Adipocyte (in vitro differentiated cells): ENCODE data around the gene VPS45.
A peak's percentile ranks its signal among the peaks of the same experiment; 100 is the strongest.
"Not testable (repeated sequence)": the region's sequence is repeated elsewhere in the genome, so short reads cannot be mapped to it uniquely, and the experiment has no call there.

Experiments
- DNase-seq: peaks from one replicate; pipeline ENCODE4 v3.0.0-alpha.2; 2015; ENCODE audit warnings: low read depth
- H3K27me3 ChIP-seq: replicated peaks from 2 replicates; pipeline ENCODE4 v1.7.0; 2013; ENCODE audit warnings: mild to moderate bottlenecking, low read length, moderate library complexity; ENCODE audit not compliant: control insufficient read depth, insufficient read depth
- H3K36me3 ChIP-seq: 2 replicates; pipeline ENCODE4 v1.7.0; 2013; ENCODE audit warnings: low read length, mild to moderate bottlenecking, moderate library complexity; ENCODE audit not compliant: control insufficient read depth, insufficient read depth, severe bottlenecking
- H3K4me1 ChIP-seq: 2 replicates; pipeline ENCODE4 v1.7.0; 2013; ENCODE audit warnings: mild to moderate bottlenecking, low read length, moderate library complexity; ENCODE audit not compliant: control insufficient read depth, insufficient read depth
- H3K4me3 ChIP-seq: 2 replicates; pipeline ENCODE4 v1.7.0; 2013; ENCODE audit warnings: mild to moderate bottlenecking, low read length, moderate library complexity
- H3K9ac ChIP-seq: 2 replicates; pipeline ENCODE4 v1.7.0; 2013; ENCODE audit warnings: mild to moderate bottlenecking, low read length, moderate library complexity
- H3K9me3 ChIP-seq: 2 replicates; pipeline ENCODE4 v1.7.0; 2013; ENCODE audit warnings: mild to moderate bottlenecking, low read length, moderate library complexity; ENCODE audit not compliant: control insufficient read depth

The VPS45 gene

GRCh38 chr1:150053926-150054325, 13.7 kb upstream of the VPS45 start:
- Histone ChIP-seq H3K27me3 (no peaks in the 10 kb centered on the region), H3K9me3 (no peaks in the 10 kb centered on the region), H3K4me3 (no peak overlapping the region), H3K4me1 (no peaks in the 10 kb centered on the region), H3K36me3 (no peaks in the 10 kb centered on the region), H3K9ac (no peak overlapping the region)
- DNase-seq = no peak

GRCh38 chr1:150055507-150055906, 12.1 kb upstream of the VPS45 start:
- H3K9me3 ChIP-seq, H3K9ac ChIP-seq, H3K27me3 ChIP-seq, H3K36me3 ChIP-seq, H3K4me1 ChIP-seq, DNase-seq, H3K4me3 ChIP-seq: not testable (repeated sequence)

GRCh38 chr1:150056407-150056806, 11.2 kb upstream of the VPS45 start:
- Histone ChIP-seq H3K27me3 (no peaks in the 10 kb centered on the region), H3K9ac (no peak overlapping the region), H3K36me3 (no peaks in the 10 kb centered on the region), H3K4me1 (peaks cover 5% of the 10 kb centered on the region), H3K4me3 (no peak overlapping the region), H3K9me3 (no peaks in the 10 kb centered on the region)
- no peak for DNase-seq

- no peak for DNase-seq
- Histone ChIP-seq H3K36me3 (no peaks in the 10 kb centered on the region), H3K27me3 (no peaks in the 10 kb centered on the region), H3K9me3 (no peaks in the 10 kb centered on the region), H3K4me3 (no peak overlapping the region), H3K4me1 (peaks cover 16% of the 10 kb centered on the region), H3K9ac (no peak overlapping the region)
Observed at GRCh38 chr1:150060260-150060659, 7.3 kb upstream of the VPS45 start.

GRCh38 chr1:150061632-150062101, 5.9 kb upstream of the VPS45 start:
- no peaks in the 10 kb centered on the region for H3K27me3 ChIP-seq
- no peak overlapping the region for H3K4me3 ChIP-seq
- H3K9me3 ChIP-seq = no peaks in the 10 kb centered on the region
- DNase-seq = peak; percentile 62
- H3K4me1 ChIP-seq = peaks cover 28% of the 10 kb centered on the region
- H3K9ac ChIP-seq = no peak overlapping the region
- no peaks in the 10 kb centered on the region for H3K36me3 ChIP-seq

- DNase-seq = no peak
- Histone ChIP-seq H3K9ac (no peak overlapping the region), H3K9me3 (no peaks in the 10 kb centered on the region), H3K36me3 (no peaks in the 10 kb centered on the region), H3K27me3 (no peaks in the 10 kb centered on the region), H3K4me3 (no peak overlapping the region), H3K4me1 (peaks cover 28% of the 10 kb centered on the region)
Observed at GRCh38 chr1:150062113-150062512, 5.5 kb upstream of the VPS45 start.

GRCh38 chr1:150065184-150065871, 2.2 kb upstream of the VPS45 start:
- H3K27me3 ChIP-seq = no peaks in the 10 kb centered on the region
- DNase-seq = peak; percentile 68
- H3K9me3 ChIP-seq = no peaks in the 10 kb centered on the region
- peaks cover 5% of the 10 kb centered on the region for H3K36me3 ChIP-seq
- peaks cover 37% of the 10 kb centered on the region for H3K4me1 ChIP-seq
- peak overlapping the region; percentile 95 for H3K9ac ChIP-seq
- peak overlapping the region; percentile 95 for H3K4me3 ChIP-seq

GRCh38 chr1:150066328-150066727, 1.2 kb upstream of the VPS45 start:
- Histone ChIP-seq H3K9ac (peak overlapping the region; percentile 95), H3K9me3 (no peaks in the 10 kb centered on the region), H3K4me1 (peaks cover 33% of the 10 kb centered on the region), H3K4me3 (peak overlapping the region; percentile 95), H3K27me3 (no peaks in the 10 kb centered on the region), H3K36me3 (peaks cover 5% of the 10 kb centered on the region)
- DNase-seq = peak; percentile 17

- Histone ChIP-seq H3K36me3 (peaks cover 6% of the 10 kb centered on the region), H3K27me3 (no peaks in the 10 kb centered on the region), H3K9me3 (no peaks in the 10 kb centered on the region), H3K4me1 (peaks cover 28% of the 10 kb centered on the region), H3K9ac (peak overlapping the region; percentile 95), H3K4me3 (peak overlapping the region; percentile 95)
- peak; percentile 70 for DNase-seq
Observed at GRCh38 chr1:150066838-150067183, 765 bp upstream of the VPS45 start.

GRCh38 chr1:150068109-150068435, 496 bp downstream of the VPS45 start:
- Histone ChIP-seq H3K36me3 (peaks cover 18% of the 10 kb centered on the region), H3K9me3 (no peaks in the 10 kb centered on the region), H3K9ac (peak overlapping the region; percentile 95), H3K27me3 (no peaks in the 10 kb centered on the region), H3K4me1 (peaks cover 25% of the 10 kb centered on the region), H3K4me3 (peak overlapping the region; percentile 95)
- DNase-seq = no peak

GRCh38 chr1:150069923-150070322, 2.3 kb downstream of the VPS45 start:
- Histone ChIP-seq H3K36me3 (peaks cover 33% of the 10 kb centered on the region), H3K9ac (no peak overlapping the region), H3K27me3 (no peaks in the 10 kb centered on the region), H3K4me1 (peaks cover 25% of the 10 kb centered on the region), H3K4me3 (no peak overlapping the region), H3K9me3 (no peaks in the 10 kb centered on the region)
- no peak for DNase-seq

GRCh38 chr1:150072959-150073358, 5.4 kb downstream of the VPS45 start:
- Histone ChIP-seq H3K4me3 (no peak overlapping the region), H3K9ac (no peak overlapping the region), H3K36me3 (peaks cover 54% of the 10 kb centered on the region), H3K4me1 (peaks cover 10% of the 10 kb centered on the region), H3K27me3 (no peaks in the 10 kb centered on the region), H3K9me3 (no peaks in the 10 kb centered on the region)
- peak; percentile 70 for DNase-seq
